Mucosa of rectum (tissue), 2 donors: ENCODE measurements around the gene DPP7.

Experiments used
- H3K27ac ChIP-seq, 2 donors: one replicate each; pipeline ENCODE4 v1.7.0; 2013; ENCODE audit warnings: inconsistent platforms in 2 of 2, low read depth in 2 of 2, low read length in 2 of 2
- H3K27me3 ChIP-seq, 2 donors: one replicate each; pipeline ENCODE4 v1.7.0; 2013; ENCODE audit warnings: low read length in 2 of 2; ENCODE audit not compliant: control insufficient read depth in 2 of 2, insufficient read depth in 2 of 2
- H3K36me3 ChIP-seq, 2 donors: one replicate each; pipeline ENCODE4 v1.7.0; 2013; ENCODE audit warnings: low read length in 2 of 2; ENCODE audit not compliant: control insufficient read depth in 2 of 2, insufficient read depth in 2 of 2
- H3K4me1 ChIP-seq, 2 donors: one replicate each; pipeline ENCODE4 v1.7.0; 2013; ENCODE audit warnings: low read length in 2 of 2, mild to moderate bottlenecking in 1 of 2; ENCODE audit not compliant: control insufficient read depth in 2 of 2, insufficient read depth in 2 of 2
- H3K4me3 ChIP-seq, 2 donors: one replicate each; pipeline ENCODE4 v1.7.0; 2013; ENCODE audit warnings: low read length in 2 of 2
- H3K9ac ChIP-seq, 2 donors: one replicate each; pipeline ENCODE4 v1.7.0; 2013; ENCODE audit warnings: low read length in 2 of 2, low read depth in 1 of 2, mild to moderate bottlenecking in 1 of 2
- H3K9me3 ChIP-seq, 2 donors: one replicate each; pipeline ENCODE4 v1.7.0; 2013; ENCODE audit warnings: low read length in 2 of 2; ENCODE audit not compliant: control insufficient read depth in 2 of 2
- donor health status: healthy.
- donor health status: Normal muscosa, but diverticular disease.

The DPP7 gene

DNA sequence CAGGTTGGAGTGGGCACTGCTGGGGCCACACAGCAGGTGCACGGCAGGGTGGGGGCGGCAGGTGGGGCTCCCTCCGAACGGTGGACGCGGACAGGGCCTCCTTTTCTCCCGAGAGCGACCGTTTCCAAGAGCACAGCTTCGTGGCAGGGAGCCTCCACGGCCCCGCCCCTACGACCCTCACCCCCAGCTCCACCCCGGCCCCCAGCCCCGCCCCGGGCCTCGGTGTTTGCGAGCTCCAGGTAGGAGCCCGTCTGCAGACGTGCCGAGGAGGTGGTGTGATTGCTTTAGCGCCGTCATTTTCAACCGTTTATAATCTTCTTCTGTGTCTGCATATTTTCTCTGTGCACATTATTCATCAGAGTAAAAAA is 33.2 kb upstream of the DPP7 start:
- Histone ChIP-seq H3K27ac (no peak overlapping the region), H3K9ac (no peak overlapping the region), H3K27me3 (peaks cover 2 to 5% of the 10 kb centered on the region in 2 donors), H3K4me3 (no peak overlapping the region), H3K9me3 (no peaks in the 10 kb centered on the region), H3K36me3 (no peaks in the 10 kb centered on the region), H3K4me1 (no peaks in the 10 kb centered on the region)

DNA sequence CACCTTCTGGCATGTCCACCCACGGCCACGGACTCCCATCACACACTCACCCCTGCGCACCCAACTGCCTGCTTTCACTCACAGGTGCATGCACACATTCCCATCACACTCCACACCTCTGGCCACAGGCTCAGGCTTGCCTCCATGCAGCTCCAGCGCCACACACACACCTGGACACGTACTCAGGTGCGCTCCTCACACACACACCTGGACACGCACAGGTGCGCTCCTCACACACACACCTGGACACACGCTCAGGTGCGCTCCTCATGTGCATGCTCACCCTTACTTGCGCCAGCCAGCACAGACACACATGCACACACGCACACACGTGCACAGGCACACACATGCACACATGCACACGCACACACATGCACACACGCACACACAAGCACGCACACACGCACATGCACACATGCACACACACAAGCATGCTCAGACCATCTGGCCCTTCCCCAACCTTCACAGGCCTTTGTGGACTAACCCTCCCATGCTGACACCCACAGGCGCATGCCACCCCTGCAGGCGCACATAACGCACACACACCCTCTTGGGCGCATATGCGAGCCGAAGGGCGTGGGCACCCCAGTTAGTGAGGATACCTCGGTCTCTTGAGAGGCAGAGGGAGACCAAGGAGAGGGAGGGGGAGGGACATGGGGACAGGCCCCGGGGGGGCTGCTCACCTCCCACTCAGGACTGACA is 32.7 kb upstream of the DPP7 start:
- peaks cover 6 to 9% of the 10 kb centered on the region in 2 donors for H3K27me3 ChIP-seq
- H3K9ac ChIP-seq, result no peak overlapping the region
- no peaks in the 10 kb centered on the region for H3K36me3 ChIP-seq
- H3K4me3 ChIP-seq, result no peak overlapping the region
- H3K9me3 ChIP-seq, result no peaks in the 10 kb centered on the region
- no peak overlapping the region for H3K27ac ChIP-seq
- no peaks in the 10 kb centered on the region for H3K4me1 ChIP-seq

DNA sequence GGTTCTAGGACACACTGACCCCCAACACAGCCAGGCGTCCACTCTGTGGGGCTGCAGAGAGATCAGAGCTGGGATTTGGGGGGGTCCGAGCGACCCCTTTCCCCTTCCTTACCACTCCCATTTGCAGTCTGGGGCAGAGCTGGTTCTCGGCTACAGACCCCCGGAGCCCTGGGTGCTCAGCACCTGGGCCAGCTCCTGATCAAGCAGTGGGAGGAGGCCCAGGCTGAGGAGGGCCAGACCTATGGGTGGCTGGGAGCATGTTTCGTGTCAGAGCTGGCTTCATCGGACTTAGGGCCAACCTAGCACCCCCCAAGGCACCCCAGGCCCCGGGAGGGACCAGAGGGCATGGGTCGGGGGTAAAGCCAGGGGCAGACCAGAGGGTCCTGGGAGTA is 32.0 kb upstream of the DPP7 start:
- no peaks in the 10 kb centered on the region for H3K9me3 ChIP-seq
- H3K36me3 ChIP-seq, result no peaks in the 10 kb centered on the region
- H3K9ac ChIP-seq, result no peak overlapping the region
- H3K4me3 ChIP-seq, result no peak overlapping the region
- no peaks in the 10 kb centered on the region for H3K4me1 ChIP-seq
- H3K27me3 ChIP-seq, result peaks cover 12 to 17% of the 10 kb centered on the region in 2 donors
- no peak overlapping the region for H3K27ac ChIP-seq

DNA sequence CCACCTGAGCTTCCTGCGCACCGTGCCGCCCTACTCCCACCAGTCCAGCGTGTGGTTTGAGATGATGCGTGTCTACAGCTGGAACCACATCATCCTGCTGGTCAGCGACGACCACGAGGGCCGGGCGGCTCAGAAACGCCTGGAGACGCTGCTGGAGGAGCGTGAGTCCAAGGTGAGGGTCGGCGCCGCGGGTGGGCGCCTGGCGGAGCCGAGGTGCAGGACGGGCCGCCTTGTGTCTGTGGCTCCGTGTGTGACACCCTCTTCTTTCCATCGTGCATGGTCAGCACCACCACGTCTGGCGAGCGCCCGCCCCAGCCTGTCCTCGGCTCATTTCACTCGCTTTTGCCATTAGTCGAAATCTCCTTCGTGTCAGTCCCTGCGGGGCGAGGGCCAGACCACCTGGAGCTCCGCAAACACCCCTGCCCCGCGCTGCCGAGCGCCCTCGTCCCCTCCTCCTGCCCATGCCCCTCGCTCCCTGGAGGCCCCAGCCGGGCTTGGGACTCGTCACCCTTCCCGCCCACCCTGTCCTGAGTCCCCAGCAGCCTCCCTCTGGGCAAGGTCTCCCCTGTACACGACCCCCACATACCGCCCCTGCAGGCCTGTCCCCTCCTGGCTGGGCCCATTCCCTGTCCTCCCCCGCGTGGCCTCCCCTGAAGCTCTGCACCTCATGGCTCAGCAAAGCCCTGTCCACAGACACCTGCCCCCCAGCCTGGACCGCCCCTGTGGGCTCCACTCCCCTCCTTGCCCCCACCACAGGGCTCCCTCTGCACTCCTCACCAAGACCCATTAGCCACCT is 31.4 kb upstream of the DPP7 start:
- H3K9me3 ChIP-seq, result no peaks in the 10 kb centered on the region
- H3K4me1 ChIP-seq, result no peaks in the 10 kb centered on the region
- H3K27me3 ChIP-seq, result peaks cover 12 to 21% of the 10 kb centered on the region in 2 donors
- H3K9ac ChIP-seq, result no peak overlapping the region
- H3K4me3 ChIP-seq, result no peak overlapping the region
- H3K27ac ChIP-seq, result no peak overlapping the region
- no peaks in the 10 kb centered on the region for H3K36me3 ChIP-seq

DNA sequence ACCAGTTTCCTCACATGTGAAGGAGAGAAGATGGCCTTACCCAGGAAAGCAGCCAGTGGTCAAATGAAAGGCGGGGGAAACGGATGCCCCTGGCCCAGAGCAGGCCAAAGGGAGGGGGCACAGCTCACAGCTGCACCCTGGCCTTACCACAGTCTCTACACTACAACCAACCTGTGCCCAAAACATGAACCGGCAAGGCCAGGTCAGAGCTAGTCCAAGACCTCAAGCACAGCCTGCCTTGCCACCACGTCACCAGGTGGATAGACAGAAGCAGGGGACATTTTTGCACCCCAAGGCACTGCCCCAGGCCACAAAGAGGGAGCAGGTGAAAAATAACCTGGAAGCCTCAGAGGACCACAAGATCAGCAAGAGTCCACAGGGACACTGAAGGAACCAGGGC is 28.9 kb upstream of the DPP7 start:
- no peak overlapping the region for H3K4me3 ChIP-seq
- H3K9me3 ChIP-seq, result no peaks in the 10 kb centered on the region
- H3K36me3 ChIP-seq, result no peaks in the 10 kb centered on the region
- H3K4me1 ChIP-seq, result no peaks in the 10 kb centered on the region
- no peak overlapping the region for H3K9ac ChIP-seq
- peaks cover 25 to 37% of the 10 kb centered on the region in 2 donors for H3K27me3 ChIP-seq
- H3K27ac ChIP-seq, result no peak overlapping the region

DNA sequence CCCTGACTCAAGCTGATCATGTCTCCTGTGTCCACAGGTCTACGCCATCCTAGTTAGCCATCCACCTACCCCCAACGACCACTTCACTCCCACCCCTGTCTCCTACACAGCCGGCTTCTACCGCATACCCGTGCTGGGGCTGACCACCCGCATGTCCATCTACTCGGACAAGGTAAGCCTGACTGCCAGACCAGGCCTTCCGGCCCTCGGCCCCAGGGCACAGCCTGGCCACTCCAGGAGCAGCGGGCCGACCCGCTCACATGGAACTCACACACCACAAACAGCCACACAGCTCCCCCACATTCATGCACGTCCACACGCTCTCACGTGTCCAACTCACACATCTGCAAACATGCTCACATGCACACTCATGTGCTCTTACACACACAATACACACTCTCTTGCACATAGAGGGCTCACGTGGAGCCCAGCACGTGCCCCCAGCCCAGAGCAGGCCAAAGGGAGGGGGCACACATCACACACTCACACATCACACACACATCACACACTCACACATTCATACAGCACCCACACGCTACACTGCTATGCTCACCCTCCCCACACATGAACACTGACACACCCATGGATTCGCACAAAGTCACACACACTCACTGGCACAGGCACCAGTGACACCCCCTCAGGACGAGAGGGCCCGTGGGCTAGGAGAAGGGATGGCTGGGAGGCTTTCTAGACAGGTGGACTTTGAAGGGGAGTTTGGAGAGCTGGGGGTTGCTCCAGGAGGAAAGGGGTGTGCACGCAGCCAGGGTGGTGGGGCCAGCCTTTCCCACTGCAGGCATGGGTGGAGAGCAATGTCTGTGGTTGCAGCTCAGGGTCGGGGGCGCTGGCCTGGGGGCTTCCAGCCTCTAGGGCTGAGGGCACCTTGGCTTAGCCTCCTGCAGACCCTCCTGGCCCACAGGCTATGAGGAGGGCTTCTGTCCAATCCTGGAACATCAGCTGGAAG is 27.7 kb upstream of the DPP7 start:
- Histone ChIP-seq H3K36me3 (no peaks in the 10 kb centered on the region), H3K9ac (no peak overlapping the region), H3K4me3 (no peak overlapping the region), H3K4me1 (no peaks in the 10 kb centered on the region), H3K27me3 (peaks cover 34 to 45% of the 10 kb centered on the region in 2 donors), H3K9me3 (no peaks in the 10 kb centered on the region), H3K27ac (no peak overlapping the region)

DNA sequence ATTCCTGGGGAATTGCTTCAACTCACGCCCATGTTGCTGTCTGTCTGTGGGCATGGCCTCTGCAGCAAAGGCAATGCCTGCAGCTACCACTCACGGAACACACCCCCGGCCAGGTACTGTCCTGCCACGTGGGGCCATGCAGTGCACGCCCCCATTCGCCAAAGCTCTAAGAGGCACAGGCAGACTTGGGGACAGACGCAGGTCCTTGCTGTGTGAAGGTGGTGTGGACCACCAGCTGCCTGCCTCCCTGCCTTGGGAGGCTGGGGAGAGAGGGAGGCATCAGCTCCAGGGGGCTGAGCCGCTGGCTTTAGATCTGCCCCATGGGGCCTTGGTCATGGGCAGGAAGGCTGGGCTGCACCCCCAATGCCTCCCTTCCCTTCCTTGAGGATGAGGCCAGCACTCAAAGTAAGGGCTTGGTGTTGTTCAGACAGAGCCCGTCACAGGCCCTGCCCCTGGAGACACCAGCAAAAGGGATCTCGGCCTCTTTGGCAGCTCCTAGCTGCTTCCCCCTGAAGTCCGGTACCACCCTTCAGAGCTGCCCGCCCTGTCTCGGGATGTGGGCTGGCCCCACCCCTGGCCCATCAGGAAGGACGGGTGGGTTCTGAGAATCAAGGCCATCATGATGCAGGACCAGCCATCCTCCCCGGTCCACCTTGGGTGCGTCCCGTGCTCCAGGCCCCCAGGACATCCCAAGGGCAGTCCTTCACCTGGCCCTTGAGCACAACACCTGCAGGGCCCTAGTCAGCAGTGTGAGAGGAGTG is 26.7 kb upstream of the DPP7 start:
- no peak overlapping the region for H3K4me3 ChIP-seq
- H3K9me3 ChIP-seq, result no peaks in the 10 kb centered on the region
- H3K4me1 ChIP-seq, result no peaks in the 10 kb centered on the region
- no peaks in the 10 kb centered on the region for H3K36me3 ChIP-seq
- H3K27me3 ChIP-seq, result peaks cover 41 to 47% of the 10 kb centered on the region in 2 donors
- H3K9ac ChIP-seq, result no peak overlapping the region
- no peak overlapping the region for H3K27ac ChIP-seq

DNA sequence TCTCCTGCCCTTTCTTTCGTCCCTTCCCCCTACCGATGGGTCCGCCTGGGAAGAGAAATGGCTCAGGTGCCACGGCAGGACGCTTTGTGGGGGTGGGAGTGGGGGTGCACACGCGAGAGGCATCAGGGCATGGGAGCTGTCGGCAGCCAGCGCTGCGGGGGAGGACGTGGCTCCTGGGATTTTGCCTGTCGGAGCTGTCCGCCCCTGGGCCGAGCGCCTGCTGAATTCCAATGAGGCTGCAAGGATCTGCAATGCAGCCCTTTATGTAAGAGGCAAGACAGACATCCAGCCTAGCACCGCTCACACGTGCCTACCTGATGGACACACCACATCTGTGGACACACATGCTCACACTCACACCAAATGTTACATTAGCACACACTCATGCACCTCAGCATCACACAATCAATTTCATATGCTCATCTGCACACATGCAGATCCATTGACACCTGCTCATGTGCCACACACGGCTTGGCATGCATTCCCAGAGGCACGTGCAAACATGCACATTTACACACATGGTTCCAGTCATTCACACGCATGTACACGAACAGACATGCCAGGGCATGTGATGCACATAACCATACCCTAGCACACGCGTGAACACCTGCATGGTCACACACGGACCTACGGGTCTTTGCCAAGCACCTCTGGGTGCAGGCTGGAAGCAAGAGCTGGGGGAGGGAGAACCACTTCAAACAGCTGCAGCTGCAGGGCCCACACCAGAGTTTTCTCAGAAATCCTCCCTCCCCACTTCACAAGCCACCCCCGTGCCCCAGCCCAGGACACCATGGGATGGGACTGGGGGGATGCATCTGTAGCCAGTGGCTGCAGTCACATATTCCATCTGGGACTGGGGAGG is 25.8 kb upstream of the DPP7 start:
- no peak overlapping the region for H3K9ac ChIP-seq
- H3K27ac ChIP-seq, result no peak overlapping the region
- no peaks in the 10 kb centered on the region for H3K4me1 ChIP-seq
- no peak overlapping the region for H3K4me3 ChIP-seq
- no peaks in the 10 kb centered on the region for H3K9me3 ChIP-seq
- H3K36me3 ChIP-seq, result no peaks in the 10 kb centered on the region
- H3K27me3 ChIP-seq, result peaks cover 41 to 47% of the 10 kb centered on the region in 2 donors
